ENCODE measurements around the gene SDC1. TPM values are rescaled to one million over a fixed set of nuclear protein-coding genes. Genes with fewer than 3 reads are reported as not detected.

Gene SDC1
- total RNA-seq, 6 donors from 2014 or later: 74.4 to 213 (median 154) TPM

- peak; percentile 39 to 57 for ATAC-seq (ENCODE audit: low FRiP score in 2 of 2)
- Histone ChIP-seq H3K27ac (peak overlapping the region; percentile 74 to 95 (median 84)), H3K27me3 (no peaks in the 10 kb centered on the region), H3K4me1 (peaks cover 22 to 68% (median 51%) of the 10 kb centered on the region in 4 donors), H3K9me3 (no peaks in the 10 kb centered on the region), H3K36me3 (no peaks in the 10 kb centered on the region), H3K4me3 (no peak overlapping the region)
- peak in 1 of 2 donors; percentile 75 for DNase-seq
- 48 to 68% methylated on average over 10 to 18 of the region's 18 CpGs for WGBS, 2 donors
- peak in 1 of 4 donors; percentile 62 for TF ChIP-seq POLR2A (IDR thresholded peaks at IDR 0.05)
- no peak for TF ChIP-seq EP300 (IDR thresholded peaks at IDR 0.05)
- TF ChIP-seq CTCF (IDR thresholded peaks at IDR 0.05): no peak
- no peak for TF ChIP-seq POLR2AphosphoS5 (IDR thresholded peaks at IDR 0.05)
Measured at GRCh38 chr2:20185176-20186022, 39.5 kb downstream of the SDC1 start.

GRCh38 chr2:20184067-20184938 is 40.6 kb downstream of the SDC1 start:
- 44 to 64% methylated on average over 8 to 17 of the region's 17 CpGs for WGBS, 2 donors
- DNase-seq (peak in 1 of 2 donors; percentile 85), ATAC-seq (ENCODE audit: low FRiP score in 2 of 2) (peak; percentile 36 to 50)
- Histone ChIP-seq H3K27me3 (no peaks in the 10 kb centered on the region), H3K4me1 (peaks cover 22 to 78% (median 59%) of the 10 kb centered on the region in 4 donors), H3K27ac (peak overlapping the region; percentile 74 to 95 (median 84)), H3K36me3 (no peaks in the 10 kb centered on the region), H3K4me3 (peak overlapping the region in 1 of 4 donors; percentile 1), H3K9me3 (no peaks in the 10 kb centered on the region)
- TF ChIP-seq CTCF (IDR thresholded peaks at IDR 0.05) (no peak), POLR2A (IDR thresholded peaks at IDR 0.05) (peak in 1 of 4 donors; percentile 67), POLR2AphosphoS5 (IDR thresholded peaks at IDR 0.05) (peak; percentile 31 to 67), EP300 (IDR thresholded peaks at IDR 0.05) (peak in 2 of 4 donors; percentile 47 to 83)

- TF ChIP-seq EP300 (IDR thresholded peaks at IDR 0.05) (no peak), CTCF (IDR thresholded peaks at IDR 0.05) (no peak), POLR2A (IDR thresholded peaks at IDR 0.05) (no peak), POLR2AphosphoS5 (IDR thresholded peaks at IDR 0.05) (no peak)
- peaks cover 22 to 87% (median 63%) of the 10 kb centered on the region in 4 donors for H3K4me1 ChIP-seq
- 66 to 71% methylated on average over 1 of the region's 1 CpG for WGBS, 2 donors
Measured at GRCh38 chr2:20183373-20183772, 41.6 kb downstream of the SDC1 start.

GRCh38 chr2:20182241-20182931 is 42.5 kb downstream of the SDC1 start:
- Histone ChIP-seq H3K4me3 (no peak overlapping the region), H3K4me1 (peaks cover 22 to 94% (median 67%) of the 10 kb centered on the region in 4 donors), H3K36me3 (no peaks in the 10 kb centered on the region), H3K27me3 (no peaks in the 10 kb centered on the region), H3K9me3 (no peaks in the 10 kb centered on the region), H3K27ac (peak overlapping the region; percentile 8 to 95 (median 76))
- peak; percentile 29 to 32 for ATAC-seq (ENCODE audit: low FRiP score in 2 of 2)
- DNase-seq: peak in 1 of 2 donors; percentile 95
- WGBS, 2 donors: 80 to 83% methylated on average over 14 to 16 of the region's 16 CpGs
- no peak for TF ChIP-seq CTCF (IDR thresholded peaks at IDR 0.05)
- peak in 1 of 4 donors; percentile 2 for TF ChIP-seq EP300 (IDR thresholded peaks at IDR 0.05)
- TF ChIP-seq POLR2AphosphoS5 (IDR thresholded peaks at IDR 0.05): peak in 1 of 2 donors; percentile 57
- peak in 1 of 4 donors; percentile 53 for TF ChIP-seq POLR2A (IDR thresholded peaks at IDR 0.05)

More at GRCh38 chr2:20183373-20183772, 41.6 kb downstream of the SDC1 start:
- no peak for ATAC-seq (ENCODE audit: low FRiP score in 2 of 2)
- Histone ChIP-seq H3K36me3 (no peaks in the 10 kb centered on the region), H3K27me3 (no peaks in the 10 kb centered on the region), H3K9me3 (no peaks in the 10 kb centered on the region), H3K27ac (peak overlapping the region; percentile 8 to 95 (median 76)), H3K4me3 (no peak overlapping the region)
- DNase-seq: no peak

Measured in upper lobe of left lung (tissue), 6 donors.